Hepatocyte (in vitro differentiated cells): Measurements from ENCODE around the gene RXRA.

ENCODE experiments used
- CTCF ChIP-seq: fragments of 200-600 bp; sonication (generic); IDR thresholded peaks from 2 replicates; pipeline ENCODE4 v1.5.1; 2016; ENCODE audit warnings: antibody characterized with exemption, mild to moderate bottlenecking; ENCODE audit not compliant: poor library complexity
- EZH2 ChIP-seq: fragments of 200-600 bp; sonication (generic); IDR thresholded peaks from 2 replicates; pipeline ENCODE4 v1.6.1; 2016; ENCODE audit warnings: antibody characterized with exemption, mild to moderate bottlenecking, borderline replicate concordance

- TF ChIP-seq CTCF (no peak), EZH2 (no peak)
These were observed 67.5 kb downstream of the RXRA start for GRCh38 chr9:134393582-134394280.
